Body of pancreas (tissue), 4 donors: Measurements from ENCODE around the gene PCIF1. TPM values are rescaled to one million over a fixed set of nuclear protein-coding genes. Genes with fewer than 3 reads are reported as not detected.

Source experiments
- ATAC-seq: fragments of 150-250 bp; one replicate; pipeline ENCODE4 v1.9.1; 2016
- DNase-seq, 4 donors: peaks; one replicate each; pipeline ENCODE4 v3.0.0-alpha.2; 2019
- H3K27ac ChIP-seq, 4 donors: fragments of 200-600 bp; sonication (generic); 1 replicate in 3 of 4; 2 replicates in 1 of 4; pipeline versions ENCODE4 v1.5.1 to v1.6.1; 2016 to 2019; ENCODE audit warnings: mild to moderate bottlenecking in 1 of 4, mixed read lengths in 1 of 4, moderate library complexity in 1 of 4
- H3K27me3 ChIP-seq, 2 donors: fragments of 200-600 bp; sonication (generic); one replicate each; pipeline ENCODE4 v1.6.0; 2016; ENCODE audit warnings: mild to moderate bottlenecking in 1 of 2
- H3K36me3 ChIP-seq, 2 donors: fragments of 200-600 bp; sonication (generic); replicated peaks in 1 of 2; 2 replicates each; pipeline ENCODE4 v1.5.1; 2016; ENCODE audit warnings: low read depth in 2 of 2; ENCODE audit not compliant: insufficient read depth in 1 of 2
- H3K4me1 ChIP-seq: fragments of 200-600 bp; sonication (generic); one replicate; pipeline ENCODE4 v1.6.0; 2016
- H3K4me3 ChIP-seq, 2 donors: fragments of 200-600 bp; sonication (generic); 1 replicate in 1 of 2; 2 replicates in 1 of 2; pipeline ENCODE4 v1.5.1; 2016 to 2019
- H3K9me3 ChIP-seq, 3 donors: fragments of 200-600 bp; sonication (generic); 1 replicate in 2 of 3; 2 replicates in 1 of 3; pipeline ENCODE4 v1.5.1; 2016
- CTCF ChIP-seq, 7 experiments: fragments of 450-650 bp in 4 of 7; fragments of 200-600 bp in 3 of 7; sonication (generic) in 3 of 7; IDR thresholded peaks; one replicate each; pipeline ENCODE4 v1.5.1; 2016 to 2019; ENCODE audit warnings: antibody characterized with exemption in 7 of 7
- POLR2A ChIP-seq, 3 donors: fragments of 450-650 bp; IDR thresholded peaks; one replicate each; pipeline ENCODE4 v1.6.1; 2016; ENCODE audit warnings: antibody characterized with exemption in 3 of 3, mild to moderate bottlenecking in 2 of 3
- WGBS, 2 donors: methylation state at CpG; one replicate each; pipeline ENCODE4 v1.1.5; 2017; 5-methylcytosine and 5-hydroxymethylcytosine counted together
- intact Hi-C: fragments of 100-400 bp; cut with DNase I; formaldehyde crosslinking; loops from one replicate; pipeline ENCODE4 v1.15.1; 2023
- total RNA-seq, 2 donors: library from RNA; depleted of rRNA; stranded (reverse); fragments of >200 nt; gene quantifications; one replicate each; pipeline ENCODE4 v1.1.0, GENCODE V29; 2016

The PCIF1 gene
- total RNA-seq, 2 donors from 2014 or later: 20.2 to 28.7 TPM

GRCh38 chr20:45918182-45918737 lies 16.2 kb upstream of the PCIF1 start:
- no peak for DNase-seq

GRCh38 chr20:45918779-45919537 lies 15.5 kb upstream of the PCIF1 start:
- DNase-seq (no peak), ATAC-seq (no peak)
- Histone ChIP-seq H3K4me1 (no peaks in the 10 kb centered on the region), H3K27ac (peak overlapping the region in 2 of 4 donors; percentile 28 to 51), H3K4me3 (no peak overlapping the region), H3K36me3 (no peaks in the 10 kb centered on the region), H3K27me3 (no peaks in the 10 kb centered on the region), H3K9me3 (no peaks in the 10 kb centered on the region)
- TF ChIP-seq POLR2A (IDR thresholded peaks at IDR 0.05) (no peak), CTCF (IDR thresholded peaks at IDR 0.05) (no peak)
- intact Hi-C loops: no loop called here
- WGBS, 2 donors: 84 to 96% methylated on average over 12 of the region's 12 CpGs

More at GRCh38 chr20:45918182-45918737, 16.2 kb upstream of the PCIF1 start:
- Histone ChIP-seq H3K4me3 (no peak overlapping the region), H3K4me1 (no peaks in the 10 kb centered on the region), H3K36me3 (no peaks in the 10 kb centered on the region), H3K27ac (peak overlapping the region in 2 of 4 donors; percentile 28 to 51), H3K9me3 (no peaks in the 10 kb centered on the region), H3K27me3 (no peaks in the 10 kb centered on the region)
- TF ChIP-seq POLR2A (IDR thresholded peaks at IDR 0.05) (no peak), CTCF (IDR thresholded peaks at IDR 0.05) (no peak)
- intact Hi-C loops: no loop called here
- WGBS, 2 donors: 75 to 77% methylated on average over 5 of the region's 5 CpGs
- ATAC-seq: peak; percentile 30

GRCh38 chr20:45919542-45920399 lies 14.7 kb upstream of the PCIF1 start:
- intact Hi-C loops: no loop called here
- H3K4me3 ChIP-seq: no peak overlapping the region
- 39 to 48% methylated on average over 11 of the region's 11 CpGs for WGBS, 2 donors

More at GRCh38 chr20:45919542-45920399, 14.7 kb upstream of the PCIF1 start:
- ATAC-seq (peak; percentile 43), DNase-seq (peak in 3 of 4 donors; percentile 55 to 59 (median 58))
- Histone ChIP-seq H3K27ac (peak overlapping the region in 1 of 4 donors; percentile 28), H3K9me3 (no peaks in the 10 kb centered on the region), H3K27me3 (no peaks in the 10 kb centered on the region), H3K36me3 (no peaks in the 10 kb centered on the region), H3K4me1 (no peaks in the 10 kb centered on the region)
- no peak for TF ChIP-seq POLR2A (IDR thresholded peaks at IDR 0.05)
- TF ChIP-seq CTCF (IDR thresholded peaks at IDR 0.05): no peak
